HG02943 (cell line): ENCODE measurements around the gene ATP6V1B1.

Experiments used
- ATAC-seq: cut with Tn5 transposase; IDR thresholded peaks from one replicate; pipeline ENCODE4 v1.9.1; 2021; ENCODE audit warnings: mild to moderate bottlenecking, low read depth, moderate library complexity; ENCODE audit not compliant: unreplicated experiment

The ATP6V1B1 gene

DNA sequence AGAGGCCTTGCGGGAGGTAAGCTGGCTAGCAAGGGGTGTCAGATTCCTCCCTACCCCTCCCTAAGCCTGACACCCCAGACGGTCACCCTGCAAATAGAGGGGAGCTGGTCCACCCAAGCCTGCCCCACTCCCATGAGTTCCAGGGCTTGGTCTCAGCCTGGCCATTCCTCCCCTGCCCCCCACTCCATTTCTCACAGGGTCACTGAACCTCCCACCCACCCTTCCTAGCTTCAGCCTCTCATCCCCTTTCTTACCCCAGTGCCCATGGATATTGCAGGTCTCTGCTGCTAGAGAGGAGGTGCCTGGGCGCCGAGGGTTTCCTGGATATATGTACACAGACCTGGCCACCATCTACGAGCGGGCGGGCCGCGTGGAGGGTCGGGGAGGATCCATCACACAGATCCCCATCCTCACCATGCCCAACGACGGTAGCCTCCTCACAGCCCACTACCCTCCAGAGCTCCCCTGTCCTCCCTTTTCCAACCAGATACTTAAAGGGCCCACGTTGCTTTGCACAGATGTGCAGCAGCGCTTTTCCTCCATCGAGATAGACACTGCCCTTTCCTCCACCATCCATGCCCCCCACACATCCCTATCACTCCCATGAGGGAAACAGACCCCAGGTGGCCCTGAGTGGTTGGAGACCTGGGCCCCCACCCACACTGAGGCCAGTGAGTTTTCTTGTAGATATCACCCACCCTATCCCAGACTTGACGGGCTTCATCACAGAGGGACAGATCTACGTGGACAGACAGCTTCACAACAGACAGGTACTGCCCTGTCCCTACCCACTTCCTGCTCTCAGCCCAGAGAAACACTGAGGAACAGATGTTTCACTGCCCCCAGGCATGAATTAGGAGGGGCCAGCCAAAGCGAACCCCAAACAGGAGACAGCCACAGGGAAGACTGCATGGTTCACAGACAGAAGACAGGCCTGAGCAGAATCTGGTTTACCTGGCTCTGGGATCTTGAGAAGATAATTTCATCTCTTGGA is 27.5 kb downstream of the ATP6V1B1 start:
- ATAC-seq: no peak

DNA sequence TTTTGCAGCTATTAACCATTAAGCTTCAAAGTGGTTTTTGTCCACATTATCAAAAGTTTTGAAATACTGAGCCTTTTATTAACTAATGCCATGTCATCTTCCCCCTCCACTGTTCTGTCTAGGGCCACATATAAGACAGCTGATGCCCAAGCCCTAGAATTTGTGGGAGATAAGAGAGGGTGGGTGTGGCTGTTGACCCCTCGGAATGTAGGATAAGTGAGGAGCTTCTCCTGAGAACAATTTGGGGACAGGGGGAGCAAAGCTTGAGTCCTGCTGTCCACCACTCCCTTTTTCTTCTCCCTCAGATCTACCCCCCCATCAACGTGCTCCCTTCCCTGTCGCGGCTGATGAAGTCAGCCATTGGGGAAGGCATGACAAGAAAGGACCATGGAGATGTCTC is 28.4 kb downstream of the ATP6V1B1 start:
- no peak for ATAC-seq

DNA sequence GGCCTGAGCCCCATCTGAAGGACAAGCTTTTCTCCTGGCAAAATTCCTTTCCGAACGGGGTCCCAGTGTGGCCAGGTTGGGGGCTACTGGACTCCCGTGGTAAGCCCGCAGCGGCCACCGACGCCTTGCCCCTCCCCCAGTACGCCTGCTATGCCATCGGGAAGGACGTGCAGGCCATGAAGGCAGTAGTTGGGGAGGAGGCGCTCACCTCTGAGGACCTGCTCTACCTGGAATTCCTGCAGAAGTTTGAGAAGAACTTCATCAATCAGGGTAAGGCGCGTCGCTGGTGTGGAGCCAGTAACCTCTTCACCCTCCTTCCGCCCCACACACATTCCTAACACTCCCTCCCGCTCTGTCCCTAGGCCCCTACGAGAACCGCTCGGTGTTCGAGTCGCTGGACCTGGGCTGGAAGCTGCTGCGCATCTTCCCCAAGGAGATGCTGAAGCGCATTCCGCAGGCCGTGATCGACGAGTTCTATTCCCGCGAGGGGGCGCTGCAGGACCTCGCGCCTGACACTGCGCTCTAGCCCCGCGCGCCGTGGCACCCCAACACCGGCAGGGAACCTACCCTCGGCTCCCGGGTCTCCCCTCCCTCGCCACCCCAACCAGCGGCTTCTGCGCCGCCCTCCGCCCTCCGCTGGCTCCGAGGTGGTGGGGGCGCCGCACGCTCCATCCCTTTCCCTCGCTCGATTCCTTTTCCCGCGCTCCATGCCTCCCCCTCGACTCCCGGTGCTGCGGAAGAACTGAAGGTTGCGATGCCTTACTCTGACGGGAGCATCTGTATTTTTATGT is 29.1 kb downstream of the ATP6V1B1 start:
- ATAC-seq: peak; percentile 71

DNA sequence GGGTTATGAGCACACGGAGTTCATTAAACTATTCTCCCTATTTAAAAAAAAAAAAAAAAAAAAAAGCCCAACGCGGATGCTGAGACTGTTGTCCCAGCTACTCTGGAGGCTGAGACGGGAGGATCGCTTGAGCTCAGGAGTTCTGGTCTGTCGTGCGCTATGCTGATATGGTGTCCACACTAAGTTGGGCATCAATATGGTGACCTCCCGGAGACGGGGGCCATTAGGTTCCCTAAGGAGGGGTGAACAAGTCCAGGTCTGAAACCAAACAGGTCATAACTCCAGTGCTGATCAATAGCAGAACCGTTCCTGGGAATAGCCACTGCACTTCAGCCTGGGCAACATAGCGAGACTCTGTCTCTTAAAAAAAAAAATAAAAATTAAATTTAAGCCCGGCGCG is 29.8 kb downstream of the ATP6V1B1 start:
- no peak for ATAC-seq

DNA sequence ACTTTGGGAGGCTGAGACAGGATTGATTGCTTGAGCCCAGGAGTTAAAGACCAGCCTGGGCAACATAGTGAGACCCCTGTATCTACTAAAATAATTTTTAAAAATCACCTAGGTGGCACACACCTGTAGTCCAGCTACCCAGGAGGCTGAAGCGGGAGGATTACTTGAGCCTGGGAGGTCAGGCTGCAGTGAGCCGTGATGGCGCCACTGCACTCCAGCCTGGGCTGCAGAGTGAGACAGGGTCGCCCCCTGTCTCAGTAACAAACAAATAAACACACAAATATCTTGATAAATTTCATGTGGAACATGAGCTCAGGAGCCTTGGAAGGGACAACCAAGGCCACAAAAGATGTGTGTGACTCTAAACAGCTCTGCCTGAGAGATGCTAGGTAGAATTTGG is 31.0 kb downstream of the ATP6V1B1 start:
- ATAC-seq: no peak

DNA sequence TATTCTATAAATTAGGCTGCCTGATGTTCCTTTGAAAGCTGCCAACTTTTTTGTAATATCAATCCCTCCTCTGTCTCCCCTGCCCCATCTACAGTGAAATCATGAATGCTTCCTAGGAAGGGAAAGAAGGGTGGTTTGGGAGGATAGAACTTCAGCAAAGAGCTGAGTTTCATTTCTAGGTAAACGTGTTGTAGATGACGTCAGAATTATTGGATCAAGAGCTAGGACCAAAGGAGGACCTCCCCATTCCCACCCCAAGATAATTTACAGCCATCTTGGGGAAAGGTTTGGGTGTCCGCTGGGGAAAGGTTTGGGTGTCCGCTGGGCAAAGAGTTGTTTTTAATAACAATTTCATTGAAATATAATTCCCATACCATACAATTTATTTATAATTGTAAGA is 31.5 kb downstream of the ATP6V1B1 start:
- ATAC-seq: no peak

DNA sequence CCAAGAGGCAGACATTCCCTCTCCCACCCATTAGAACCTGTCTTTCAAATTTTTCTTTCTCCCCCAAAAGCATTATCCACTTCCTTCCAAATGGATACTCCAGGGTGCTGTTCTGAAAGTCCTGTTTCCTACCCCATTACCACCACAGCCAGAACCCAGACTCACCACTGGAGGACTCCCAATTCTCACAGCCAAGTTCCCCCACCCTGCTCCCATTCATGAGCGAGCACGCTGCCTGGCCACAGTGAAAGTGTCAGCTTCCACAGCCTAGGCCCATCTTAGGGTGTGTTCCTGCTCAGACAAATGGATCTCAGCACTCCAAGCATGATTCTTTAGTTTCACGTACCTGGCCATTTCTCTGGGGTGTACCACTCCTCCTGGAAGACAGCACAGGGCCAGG is 38.9 kb downstream of the ATP6V1B1 start:
- no peak for ATAC-seq

DNA sequence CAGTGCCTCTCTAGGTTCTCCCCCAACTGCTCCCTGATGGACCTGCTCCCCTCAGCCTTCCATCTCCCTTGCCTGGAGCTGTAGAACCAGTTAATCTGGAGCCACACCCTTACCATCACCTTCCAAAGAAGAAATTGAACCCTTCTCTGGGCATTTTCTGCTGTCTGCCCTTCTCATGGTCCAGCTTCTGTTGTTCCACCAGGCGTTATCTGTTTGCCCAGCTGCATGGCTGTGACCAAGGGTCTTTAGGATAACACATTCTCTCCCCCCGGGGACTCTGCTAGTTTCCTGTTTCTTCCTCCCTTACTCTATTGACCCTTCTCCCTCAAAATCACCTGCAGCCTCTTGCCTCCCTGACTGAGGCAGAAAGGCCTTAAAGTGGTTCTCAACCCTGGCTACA is 39.5 kb downstream of the ATP6V1B1 start:
- ATAC-seq: no peak

DNA sequence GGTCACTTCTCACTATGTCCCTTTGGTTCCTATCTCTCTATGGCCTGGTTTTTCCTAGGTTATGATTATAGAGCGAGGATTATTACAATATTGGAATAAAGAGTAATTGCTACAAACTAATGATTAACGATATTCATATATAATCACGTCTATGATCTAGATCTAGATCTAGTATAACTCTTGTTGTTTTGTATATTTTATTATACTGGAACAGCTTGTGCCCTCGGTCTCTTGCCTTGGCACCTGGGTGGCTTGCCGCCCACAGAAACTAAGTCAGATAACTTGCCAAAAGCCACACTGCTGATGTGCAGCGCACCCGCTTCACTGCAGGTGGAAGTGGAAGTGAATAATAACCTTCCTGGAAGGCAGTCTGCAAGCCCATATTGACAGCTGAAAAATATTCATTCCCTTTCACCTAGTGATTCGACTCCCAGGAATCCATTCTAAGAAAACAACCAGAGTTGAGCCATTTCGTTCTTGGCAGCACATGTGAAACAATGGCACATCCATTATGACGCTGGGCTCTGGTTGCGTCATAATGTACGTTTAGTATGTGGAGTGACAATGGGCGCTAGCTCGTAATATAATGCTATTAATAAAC is 42.0 kb downstream of the ATP6V1B1 start:
- ATAC-seq: no peak

DNA sequence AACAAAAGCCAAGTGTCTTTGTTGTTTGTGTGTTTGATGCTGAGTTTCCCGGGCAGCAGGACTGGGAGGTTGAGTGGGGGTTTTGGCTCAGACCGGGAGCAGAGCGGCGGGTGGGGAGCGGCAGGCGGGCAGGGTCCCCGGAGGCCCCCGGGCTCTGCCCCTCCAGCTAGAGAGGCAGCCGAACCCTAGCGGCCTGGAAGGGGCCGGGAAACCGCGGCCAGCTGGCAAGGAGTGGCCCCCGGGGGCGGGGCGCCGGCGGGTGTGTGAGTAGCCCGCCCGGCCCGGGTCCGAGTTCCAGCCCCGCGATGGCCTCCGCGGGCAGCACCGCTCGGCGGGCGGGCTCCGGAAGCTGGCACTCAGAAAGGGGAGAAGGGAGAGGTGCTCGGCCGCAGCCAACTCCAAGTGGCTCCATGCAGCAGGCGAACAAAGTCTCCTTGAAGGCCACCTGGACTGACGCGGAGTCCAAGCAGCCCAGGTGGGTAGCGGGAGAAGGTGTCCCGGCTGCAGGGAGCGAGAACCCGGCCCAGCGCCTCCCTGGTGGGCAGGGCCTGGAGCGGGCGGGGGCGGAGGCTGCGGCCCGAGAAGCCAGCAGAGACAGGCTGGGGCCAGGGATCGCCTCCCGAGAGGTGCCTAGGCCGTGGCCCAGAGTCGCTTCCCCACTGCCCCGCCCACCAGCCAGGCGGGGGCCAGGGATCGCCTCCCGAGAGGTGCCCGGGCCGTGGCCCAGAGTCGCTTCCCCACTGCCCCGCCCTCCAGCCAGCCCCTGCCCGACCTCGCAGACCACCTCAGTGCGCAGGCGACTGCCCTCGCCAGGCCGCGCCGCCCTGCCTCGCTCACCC is 42.9 kb downstream of the ATP6V1B1 start, which contains the start of gene ANKRD53:
Gene ANKRD53, plus strand, starts transcription at position 290 of the 839 bp plus-strand sequence. Its CDS starts 16 bp downstream, at position 306.
- no peak for ATAC-seq

DNA sequence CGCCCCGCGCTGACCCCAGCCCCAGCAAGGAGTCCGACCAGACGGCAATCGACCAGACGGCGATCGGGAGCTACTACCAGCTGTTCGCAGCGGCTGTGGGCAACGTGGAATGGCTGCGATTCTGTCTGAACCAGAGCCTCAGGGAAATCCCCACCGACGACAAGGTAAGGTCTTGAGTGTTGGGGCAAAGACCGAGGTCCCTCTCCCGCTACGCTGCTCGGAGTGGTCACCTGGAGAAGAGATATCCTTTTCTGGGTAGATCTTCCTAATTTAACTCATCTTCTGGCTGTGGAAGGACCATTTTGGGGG is 43.4 kb downstream of the ATP6V1B1 start:
- no peak for ATAC-seq

DNA sequence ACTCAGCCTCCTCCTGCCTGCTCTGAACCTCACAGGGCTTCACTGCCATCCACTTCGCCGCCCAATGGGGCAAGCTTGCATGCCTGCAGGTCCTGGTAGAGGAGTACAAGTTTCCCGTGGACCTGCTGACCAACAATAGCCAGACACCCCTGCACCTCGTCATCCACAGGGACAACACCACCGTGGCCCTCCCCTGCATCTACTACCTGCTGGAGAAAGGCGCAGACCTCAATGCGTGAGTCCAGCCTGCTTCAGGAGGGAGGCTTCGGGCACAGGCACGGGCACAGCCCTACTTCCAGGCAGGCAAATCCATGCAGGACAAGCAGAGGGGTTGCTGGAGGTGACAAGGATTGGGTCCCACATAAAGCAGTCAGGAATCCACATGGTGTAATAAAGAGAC is 43.9 kb downstream of the ATP6V1B1 start:
- no peak for ATAC-seq

DNA sequence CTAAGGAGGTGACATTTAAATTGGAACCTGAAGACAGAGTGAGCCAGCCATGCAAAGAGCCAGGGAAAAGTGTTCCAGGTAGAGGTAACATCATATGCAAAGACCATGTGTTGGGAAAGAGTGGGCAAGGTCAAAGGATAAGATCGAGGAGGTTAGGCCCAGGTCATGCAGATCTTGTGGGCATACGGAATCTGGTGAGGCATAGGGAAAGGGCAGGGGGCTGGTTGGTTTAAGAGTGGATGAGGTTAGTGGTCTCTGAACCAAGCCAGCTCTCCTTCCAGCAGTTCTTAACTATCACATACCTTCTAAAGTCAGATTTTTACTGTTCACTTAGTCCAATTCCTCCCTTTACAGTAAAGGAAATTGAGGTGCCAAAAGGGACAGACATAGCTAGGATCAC is 45.7 kb downstream of the ATP6V1B1 start:
- ATAC-seq: no peak

DNA sequence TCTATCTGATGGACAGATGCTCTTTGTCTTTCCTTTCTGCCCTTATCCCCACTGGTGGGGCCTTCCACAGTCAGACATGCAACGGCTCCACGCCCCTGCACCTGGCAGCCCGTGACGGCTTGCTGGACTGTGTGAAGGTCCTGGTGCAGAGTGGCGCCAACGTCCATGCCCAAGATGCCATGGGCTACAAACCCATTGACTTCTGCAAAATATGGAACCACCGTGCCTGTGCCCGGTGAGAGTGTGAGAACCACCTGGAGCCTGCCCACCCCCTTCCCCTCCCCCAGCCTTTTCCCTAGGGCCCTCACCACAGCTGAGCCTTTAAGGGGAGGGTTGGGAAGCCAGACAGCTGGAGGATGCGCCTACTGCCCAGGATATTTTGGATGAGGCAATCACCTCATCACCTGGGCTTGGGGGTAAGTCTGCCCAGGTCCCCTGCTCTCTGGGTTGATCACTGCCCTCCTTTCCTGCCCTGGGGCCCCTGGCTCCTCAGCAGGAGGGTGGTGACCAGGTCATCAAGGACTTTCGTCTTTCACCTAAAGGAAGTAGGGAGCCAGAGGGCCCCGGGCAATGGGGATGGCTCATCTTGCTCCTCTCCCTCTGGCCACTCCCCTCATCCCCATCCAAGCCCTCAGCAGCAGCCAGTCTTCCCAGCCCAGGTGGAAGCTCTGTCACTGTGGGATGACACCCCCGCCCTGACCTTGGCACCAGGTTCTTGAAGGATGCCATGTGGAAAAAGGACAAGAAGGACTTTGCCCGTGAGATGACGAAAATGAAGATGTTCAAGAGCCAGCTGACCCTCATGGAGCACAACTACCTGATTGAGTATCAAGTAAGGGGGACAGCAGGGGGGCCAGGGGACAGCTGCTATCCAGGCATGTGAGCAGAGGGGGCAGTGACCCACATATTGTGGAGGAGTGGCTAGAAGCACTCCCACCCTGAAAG is 46.4 kb downstream of the ATP6V1B1 start:
- no peak for ATAC-seq

DNA sequence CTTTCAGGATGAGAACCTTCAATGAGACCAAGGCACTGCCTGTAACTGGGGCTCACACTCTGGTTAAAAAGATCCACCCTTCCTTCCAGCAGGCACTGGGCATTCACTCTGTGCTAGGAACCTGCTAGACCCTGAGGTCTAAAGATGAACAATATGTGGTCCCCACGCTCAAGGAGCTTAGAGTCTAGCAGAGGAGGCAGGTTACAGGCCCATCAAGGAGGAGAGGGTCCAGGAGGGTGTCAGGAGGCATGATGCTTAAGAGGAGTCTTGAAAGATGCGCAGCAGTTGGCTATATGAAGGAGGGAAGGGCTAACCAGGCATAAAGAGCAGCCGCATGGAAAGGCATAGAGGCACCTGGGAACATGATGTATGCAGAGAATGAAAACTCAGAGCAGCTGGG is 47.3 kb downstream of the ATP6V1B1 start:
- ATAC-seq: no peak

DNA sequence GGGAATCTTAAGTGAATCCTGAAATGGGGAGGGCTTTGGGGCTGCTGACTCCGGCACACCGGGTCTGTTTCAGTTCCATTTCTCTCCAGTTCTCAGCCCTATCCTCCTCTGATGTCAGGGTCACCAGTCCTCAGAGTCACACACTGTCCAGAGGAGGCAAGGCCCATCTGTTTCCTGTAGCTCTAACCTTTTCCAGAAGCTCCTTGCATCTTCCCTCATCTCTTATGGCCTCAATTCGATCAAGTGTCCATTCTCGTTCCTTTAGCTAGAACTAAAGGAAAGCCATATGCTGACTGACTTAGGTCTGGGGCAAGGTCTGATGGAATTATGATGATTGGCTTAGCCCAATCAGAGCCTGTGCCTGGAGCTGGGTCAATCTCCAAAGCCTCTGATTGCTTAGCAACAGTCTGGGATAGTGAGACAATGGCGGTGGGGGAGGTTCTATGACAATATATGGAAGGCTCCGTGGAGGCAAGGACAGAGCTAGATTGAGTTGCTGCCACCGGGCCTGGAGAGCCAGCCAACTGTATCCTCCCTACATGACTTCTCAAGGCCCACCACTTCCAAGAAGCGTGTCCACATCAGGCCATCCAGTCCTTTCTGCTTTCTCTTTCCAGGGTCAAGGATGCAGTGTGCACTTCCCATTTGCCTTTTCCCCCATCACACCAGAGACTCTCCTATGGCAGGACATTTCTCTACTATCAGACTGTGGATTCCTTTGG is 48.0 kb downstream of the ATP6V1B1 start:
- ATAC-seq: no peak

DNA sequence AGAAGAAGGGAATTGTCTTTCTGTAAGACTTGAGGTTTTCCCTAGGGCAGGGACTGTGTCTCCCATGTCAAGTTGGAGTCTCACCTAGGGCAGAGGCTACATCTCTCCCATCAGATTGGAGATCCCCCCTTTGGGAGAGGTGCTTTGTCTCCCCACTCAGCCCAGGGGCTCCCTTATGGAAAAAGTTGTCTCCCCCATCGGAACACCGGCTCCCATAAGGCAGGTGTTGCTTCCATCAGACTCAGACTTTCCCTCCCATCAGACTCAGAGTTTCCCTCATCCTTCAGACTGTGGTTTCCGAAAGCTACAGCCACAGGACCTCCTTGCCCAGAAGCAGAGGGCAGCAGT is 48.5 kb downstream of the ATP6V1B1 start:
- ATAC-seq: no peak

DNA sequence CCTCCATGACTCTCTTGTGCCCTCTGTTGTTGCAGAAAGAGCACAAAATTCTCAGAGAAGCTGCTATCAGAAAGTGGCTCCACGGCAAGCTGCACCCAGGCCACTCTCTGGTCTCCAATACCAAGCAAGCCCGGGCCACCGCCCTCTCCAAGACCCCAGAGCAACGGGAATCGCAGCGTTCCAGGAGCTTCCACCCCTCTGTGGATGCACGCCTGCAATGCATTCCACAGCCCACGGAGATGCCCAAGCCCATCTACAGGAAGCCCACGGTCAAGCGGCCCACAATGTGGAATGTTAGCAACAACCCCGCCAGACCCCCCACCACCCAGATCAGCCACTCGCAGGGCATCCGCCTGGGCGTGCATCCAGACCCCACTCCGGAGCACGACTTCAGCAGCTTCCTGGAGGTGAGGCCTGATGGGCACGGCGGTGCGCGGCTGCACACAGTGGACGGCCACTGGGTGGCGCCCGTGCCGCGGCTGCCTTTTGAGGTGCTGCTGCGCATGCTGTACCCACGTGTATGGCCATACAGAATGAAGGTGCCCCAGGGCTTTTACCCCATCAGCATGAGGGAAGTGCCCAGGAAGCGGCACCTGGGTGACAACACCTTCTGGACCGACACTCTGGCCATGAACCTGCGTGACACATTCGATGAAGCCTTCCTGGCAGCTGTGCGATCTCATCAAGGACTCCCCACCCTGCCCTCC is 49.0 kb downstream of the ATP6V1B1 start:
- ATAC-seq: peak; percentile 82
